Psoas muscle (tissue), 8 donors: ENCODE data around the gene TMEM248. TPM values are rescaled to one million over a fixed set of nuclear protein-coding genes. Genes with fewer than 3 reads are reported as not detected.
"Not testable (repeated sequence)": the region's sequence is repeated elsewhere in the genome, so short reads cannot be mapped to it uniquely, and the experiment has no call there.

Source experiments
- ATAC-seq, 4 donors: fragments of 200-7000 bp; cut with Tn5 transposase; one replicate each; pipeline ENCODE4 v1.9.1; 2020; ENCODE audit warnings: moderate library complexity in 3 of 4, mild to moderate bottlenecking in 2 of 4
- DNase-seq, 2 donors: peaks; one replicate each; pipeline ENCODE4 v3.0.0-alpha.2; 2020
- H3K27ac ChIP-seq: fragments of 200-600 bp; one replicate; pipeline ENCODE4 v1.8.0; 2022
- H3K27me3 ChIP-seq, 3 donors: fragments of 200-600 bp in 1 of 3; one replicate each; pipeline versions ENCODE4 v1.6.1 to v1.8.0; 2013 to 2022; ENCODE audit warnings: low read length in 2 of 3, mild to moderate bottlenecking in 2 of 3, moderate library complexity in 1 of 3; ENCODE audit not compliant: insufficient read depth in 3 of 3
- H3K36me3 ChIP-seq, 2 donors: fragments of 200-600 bp in 1 of 2; one replicate each; pipeline versions ENCODE4 v1.6.1 to v1.8.0; 2013 to 2022; ENCODE audit warnings: low read depth in 1 of 2, mild to moderate bottlenecking in 1 of 2, moderate library complexity in 1 of 2; ENCODE audit not compliant: insufficient read depth in 1 of 2
- H3K4me1 ChIP-seq: fragments of 200-600 bp; one replicate; pipeline ENCODE4 v1.8.0; 2022
- H3K4me3 ChIP-seq: fragments of 200-600 bp; one replicate; pipeline ENCODE4 v1.8.0; 2022; ENCODE audit warnings: mild to moderate bottlenecking
- H3K9me3 ChIP-seq: fragments of 200-600 bp; one replicate; pipeline ENCODE4 v1.8.0; 2022
- WGBS, 3 donors: extraction: QIAGEN DNeasy Blood & Tissue Kit; methylation state at CpG; one replicate each; pipeline versions ENCODE4 v1.1.6 to v1.1.7; 2013; 5-methylcytosine and 5-hydroxymethylcytosine counted together
- intact Hi-C, 2 donors: fragments of 100-400 bp; cut with DNase I; formaldehyde crosslinking; loops; one replicate each; pipeline versions ENCODE4 v1.11.0 to v1.14.2; 2022
- polyA plus RNA-seq, 3 donors: library from polyadenylated mRNA; stranded (reverse); fragments of 200-250 nt; gene quantifications; one replicate each; pipeline ENCODE4 v1.2.3, GENCODE V29; 2013
- total RNA-seq, 4 donors: library from RNA; stranded (reverse); fragmentation: NEBNext Ultra II Directional in 2 of 4; extraction: Animal tissue kit (Norgen Biotek cat#: 25700) in 2 of 4; gene quantifications; one replicate each; pipeline versions ENCODE4 v1.2.1 to v1.2.4, GENCODE V29; 2021 to 2023
- TF ChIP-seq, protein P1 (sequence below): fragments of 200-600 bp; IDR thresholded peaks from one replicate; pipeline ENCODE4 v1.8.0; 2022; ENCODE audit warnings: antibody characterized with exemption
- donor health status: healthy with polysubstance abuse.
- donor health status: DM: no; HTN: no; CAD: no; lungs with moderate emphysema.
- donor health status: Bipolar disorder and iron deficiency.
- donor health status: healthy.
- donor health status: DM: yes; HTN: yes; CAD: no.
- donor health status: DM: no; HTN: no; CAD: no.
- donor health status: DM: no; HTN: no; CAD: no.
- donor health status: DM: yes; HTN: yes; CAD: no.

Gene TMEM248
- total and polyA plus RNA-seq, 7 donors: 16.0 to 38.6 (median 33.9) TPM

DNA sequence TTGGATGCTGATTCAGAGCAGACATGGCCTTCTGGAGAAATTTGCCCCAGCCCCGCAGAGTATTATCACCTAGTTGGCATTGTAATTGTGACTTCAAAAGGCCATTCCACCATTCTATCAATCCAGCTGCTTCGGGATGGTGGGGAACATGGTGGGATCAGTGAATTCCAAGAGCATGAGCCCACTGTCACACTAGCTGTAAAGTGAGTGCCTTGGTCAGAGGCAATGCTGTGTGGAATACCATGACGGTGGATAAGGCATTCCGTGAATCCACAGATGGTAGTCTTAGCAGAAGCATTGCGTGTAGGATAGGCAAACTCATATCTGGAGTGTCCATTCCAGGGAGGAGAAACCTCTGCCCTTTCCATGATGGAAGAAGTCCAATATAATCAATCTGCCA, 13.3 kb upstream of the TMEM248 start:
- Histone ChIP-seq H3K9me3 (no peaks in the 10 kb centered on the region), H3K27me3 (no peaks in the 10 kb centered on the region), H3K27ac (no peak overlapping the region), H3K4me3 (no peak overlapping the region), H3K36me3 (peaks cover 0 to 8% of the 10 kb centered on the region in 2 donors), H3K4me1 (no peaks in the 10 kb centered on the region)
- WGBS, 3 donors: 92 to 94% (median 93%) methylated on average over 5 of the region's 5 CpGs
- TF ChIP-seq, protein P1, sequence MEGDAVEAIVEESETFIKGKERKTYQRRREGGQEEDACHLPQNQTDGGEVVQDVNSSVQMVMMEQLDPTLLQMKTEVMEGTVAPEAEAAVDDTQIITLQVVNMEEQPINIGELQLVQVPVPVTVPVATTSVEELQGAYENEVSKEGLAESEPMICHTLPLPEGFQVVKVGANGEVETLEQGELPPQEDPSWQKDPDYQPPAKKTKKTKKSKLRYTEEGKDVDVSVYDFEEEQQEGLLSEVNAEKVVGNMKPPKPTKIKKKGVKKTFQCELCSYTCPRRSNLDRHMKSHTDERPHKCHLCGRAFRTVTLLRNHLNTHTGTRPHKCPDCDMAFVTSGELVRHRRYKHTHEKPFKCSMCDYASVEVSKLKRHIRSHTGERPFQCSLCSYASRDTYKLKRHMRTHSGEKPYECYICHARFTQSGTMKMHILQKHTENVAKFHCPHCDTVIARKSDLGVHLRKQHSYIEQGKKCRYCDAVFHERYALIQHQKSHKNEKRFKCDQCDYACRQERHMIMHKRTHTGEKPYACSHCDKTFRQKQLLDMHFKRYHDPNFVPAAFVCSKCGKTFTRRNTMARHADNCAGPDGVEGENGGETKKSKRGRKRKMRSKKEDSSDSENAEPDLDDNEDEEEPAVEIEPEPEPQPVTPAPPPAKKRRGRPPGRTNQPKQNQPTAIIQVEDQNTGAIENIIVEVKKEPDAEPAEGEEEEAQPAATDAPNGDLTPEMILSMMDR: no peak
- ATAC-seq (no peak), DNase-seq (no peak)
- intact Hi-C loops: no loop called here

DNA sequence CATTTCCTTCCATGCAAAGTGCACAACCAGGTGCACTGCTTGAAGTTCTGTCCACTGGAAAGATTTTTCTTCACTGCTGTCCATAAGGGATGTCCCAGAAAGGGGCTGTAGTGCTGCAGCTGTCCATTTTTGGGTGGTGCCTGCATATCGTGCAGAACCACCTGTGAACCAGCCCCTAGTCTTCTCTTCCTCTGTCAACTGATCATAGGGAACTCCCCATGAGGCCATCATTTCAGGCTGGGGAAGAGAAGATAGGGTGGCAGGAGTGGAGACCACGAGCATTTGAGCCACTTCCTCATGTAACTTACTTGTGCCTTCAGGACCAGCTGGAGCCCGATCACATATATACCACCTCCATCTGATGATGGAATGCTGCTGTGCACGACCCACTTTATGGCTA, 12.4 kb upstream of the TMEM248 start:
- H3K4me1 ChIP-seq, H3K36me3 ChIP-seq, H3K4me3 ChIP-seq, ATAC-seq, H3K27ac ChIP-seq, H3K9me3 ChIP-seq, DNase-seq, H3K27me3 ChIP-seq, intact Hi-C loops: not testable (repeated sequence)
- 75 to 79% (median 78%) methylated on average over 4 of the region's 4 CpGs for WGBS, 3 donors

- DNase-seq (no peak), ATAC-seq (no peak)
- TF ChIP-seq, protein P1: no peak
- Histone ChIP-seq H3K4me1 (no peaks in the 10 kb centered on the region), H3K27me3 (no peaks in the 10 kb centered on the region), H3K36me3 (peaks cover 0 to 8% of the 10 kb centered on the region in 2 donors), H3K27ac (no peak overlapping the region), H3K4me3 (no peak overlapping the region), H3K9me3 (no peaks in the 10 kb centered on the region)
- WGBS, 3 donors: 58 to 74% (median 74%) methylated on average over 3 of the region's 3 CpGs
- intact Hi-C loops: no loop called here
These were observed 10.2 kb upstream of the TMEM248 start for GRCh38 chr7:66910789-66911188.

GRCh38 chr7:66911191-66911590, 9.8 kb upstream of the TMEM248 start:
- 91% methylated on average over 2 of the region's 2 CpGs for WGBS, 3 donors
- ATAC-seq, intact Hi-C loops: not testable (repeated sequence)

DNA sequence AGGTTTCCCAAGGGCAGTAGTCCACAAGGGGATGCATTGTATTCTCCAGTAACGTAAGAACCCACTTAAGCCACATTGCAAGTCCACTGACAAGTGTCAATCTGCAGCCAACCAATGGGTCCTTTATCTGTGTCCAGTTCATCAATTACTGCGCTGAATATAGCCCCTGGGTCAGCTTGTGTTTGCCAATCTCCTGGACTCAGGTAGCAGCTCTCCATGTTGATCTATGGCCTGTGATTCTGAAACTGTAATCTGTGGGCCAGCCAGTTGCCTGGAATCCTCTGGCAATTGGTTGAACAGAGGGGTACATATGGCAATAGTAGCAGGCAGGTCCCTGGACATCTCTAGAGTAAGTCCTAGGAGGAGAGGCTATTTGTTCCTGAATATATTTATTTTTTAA, 8.8 kb upstream of the TMEM248 start:
- no peak for DNase-seq
- Histone ChIP-seq H3K27ac (no peak overlapping the region), H3K27me3 (no peaks in the 10 kb centered on the region), H3K9me3 (no peaks in the 10 kb centered on the region), H3K4me1 (peaks cover 5% of the 10 kb centered on the region), H3K36me3 (no peaks in the 10 kb centered on the region), H3K4me3 (no peak overlapping the region)
- TF ChIP-seq, protein P1: no peak
- 66 to 88% (median 85%) methylated on average over 2 of the region's 2 CpGs for WGBS, 3 donors
- intact Hi-C loops: no loop called here
- ATAC-seq: no peak

More at GRCh38 chr7:66911191-66911590, 9.8 kb upstream of the TMEM248 start:
- H3K27me3 ChIP-seq, H3K27ac ChIP-seq, H3K9me3 ChIP-seq, H3K4me3 ChIP-seq, DNase-seq, H3K36me3 ChIP-seq, H3K4me1 ChIP-seq: not testable (repeated sequence)
